Lung (tissue), 12 donors: Measurements from ENCODE around the gene CGGBP1. TPM values are rescaled to one million over a fixed set of nuclear protein-coding genes. Genes with fewer than 3 reads are reported as not detected.

Experiments used
- ATAC-seq: fragments of 200-7000 bp; cut with Tn5 transposase; one replicate; pipeline ENCODE4 v1.9.1; 2020; ENCODE audit warnings: moderate number of reproducible peaks; ENCODE audit not compliant: insufficient read depth, low FRiP score
- DNase-seq, 3 donors: peaks; one replicate each; pipeline ENCODE4 v3.0.0-alpha.2; 2013 to 2017
- H3K27ac ChIP-seq, 2 donors: one replicate each; pipeline ENCODE4 v1.5.1; 2013; ENCODE audit warnings: mild to moderate bottlenecking in 2 of 2, moderate library complexity in 2 of 2, control low read depth in 1 of 2, inconsistent platforms in 1 of 2, low read depth in 1 of 2, low read length in 1 of 2
- H3K27me3 ChIP-seq, 3 donors: one replicate each; pipeline ENCODE4 v1.5.1; 2013; ENCODE audit warnings: low read length in 2 of 3; ENCODE audit not compliant: control insufficient read depth in 3 of 3, insufficient read depth in 3 of 3
- H3K36me3 ChIP-seq, 4 donors: one replicate each; pipeline ENCODE4 v1.5.1; 2013; ENCODE audit warnings: low read length in 4 of 4, mild to moderate bottlenecking in 1 of 4, moderate library complexity in 1 of 4; ENCODE audit not compliant: control insufficient read depth in 4 of 4, insufficient read depth in 4 of 4
- H3K4me1 ChIP-seq, 5 donors: one replicate each; pipeline ENCODE4 v1.5.1; 2013; ENCODE audit warnings: low read length in 5 of 5, mild to moderate bottlenecking in 2 of 5, moderate library complexity in 1 of 5; ENCODE audit not compliant: control insufficient read depth in 5 of 5, insufficient read depth in 5 of 5
- H3K4me3 ChIP-seq: one replicate; pipeline ENCODE4 v1.5.1; 2013; ENCODE audit warnings: mild to moderate bottlenecking, control low read depth, moderate library complexity
- H3K9ac ChIP-seq, 2 donors: one replicate each; pipeline ENCODE4 v1.5.1; 2013; ENCODE audit warnings: low read length in 2 of 2, control low read depth in 1 of 2; ENCODE audit not compliant: insufficient read depth in 1 of 2
- H3K9me3 ChIP-seq, 4 donors: one replicate each; pipeline ENCODE4 v1.5.1; 2013; ENCODE audit warnings: low read length in 3 of 4, mild to moderate bottlenecking in 1 of 4, moderate library complexity in 1 of 4; ENCODE audit not compliant: control insufficient read depth in 4 of 4, insufficient read depth in 3 of 4
- WGBS, 2 donors: extraction: QIAGEN DNeasy Blood & Tissue Kit; methylation state at CpG; one replicate each; pipeline ENCODE4 v1.1.7; 2013; 5-methylcytosine and 5-hydroxymethylcytosine counted together
- polyA plus RNA-seq, 2 donors: library from polyadenylated mRNA; stranded (reverse); fragments of 200-250 nt; gene quantifications; one replicate each; pipeline ENCODE4 v1.2.1, GENCODE V29; 2013
- total RNA-seq, 2 donors: library from RNA; depleted of rRNA in 1 of 2; stranded (reverse); fragments of >200 nt in 1 of 2; gene quantifications; one replicate each; pipeline ENCODE4 v1.2.1, GENCODE V29; 2014 to 2021
- TF ChIP-seq, protein P1 (sequence below): IDR thresholded peaks from 2 replicates; pipeline ENCODE4 v1.5.1; 2012; ENCODE audit warnings: mild to moderate bottlenecking; ENCODE audit errors: control extremely low read depth, extremely low read depth
- donor health status: control.
- donor health status: control.
- donor health status: Bipolar disorder and iron deficiency.
- donor health status: healthy.
- donor health status: DM: yes; HTN: yes; CAD: no.

Gene CGGBP1
- total and polyA plus RNA-seq, 4 donors = 34.2 to 101 (median 46.1) TPM

- H3K9me3 ChIP-seq = no peaks in the 10 kb centered on the region
- peaks cover 0 to 3% (median 0%) of the 10 kb centered on the region in 5 donors for H3K4me1 ChIP-seq
- WGBS, 2 donors = 76 to 85% methylated on average over 1 of the region's 1 CpG
- peak in 1 of 3 donors; percentile 3 for DNase-seq
- no peak overlapping the region for H3K9ac ChIP-seq
- TF ChIP-seq, protein P1, sequence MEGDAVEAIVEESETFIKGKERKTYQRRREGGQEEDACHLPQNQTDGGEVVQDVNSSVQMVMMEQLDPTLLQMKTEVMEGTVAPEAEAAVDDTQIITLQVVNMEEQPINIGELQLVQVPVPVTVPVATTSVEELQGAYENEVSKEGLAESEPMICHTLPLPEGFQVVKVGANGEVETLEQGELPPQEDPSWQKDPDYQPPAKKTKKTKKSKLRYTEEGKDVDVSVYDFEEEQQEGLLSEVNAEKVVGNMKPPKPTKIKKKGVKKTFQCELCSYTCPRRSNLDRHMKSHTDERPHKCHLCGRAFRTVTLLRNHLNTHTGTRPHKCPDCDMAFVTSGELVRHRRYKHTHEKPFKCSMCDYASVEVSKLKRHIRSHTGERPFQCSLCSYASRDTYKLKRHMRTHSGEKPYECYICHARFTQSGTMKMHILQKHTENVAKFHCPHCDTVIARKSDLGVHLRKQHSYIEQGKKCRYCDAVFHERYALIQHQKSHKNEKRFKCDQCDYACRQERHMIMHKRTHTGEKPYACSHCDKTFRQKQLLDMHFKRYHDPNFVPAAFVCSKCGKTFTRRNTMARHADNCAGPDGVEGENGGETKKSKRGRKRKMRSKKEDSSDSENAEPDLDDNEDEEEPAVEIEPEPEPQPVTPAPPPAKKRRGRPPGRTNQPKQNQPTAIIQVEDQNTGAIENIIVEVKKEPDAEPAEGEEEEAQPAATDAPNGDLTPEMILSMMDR = no peak
- H3K4me3 ChIP-seq = no peak overlapping the region
- no peaks in the 10 kb centered on the region for H3K27me3 ChIP-seq
- no peak for ATAC-seq
- H3K36me3 ChIP-seq = peaks cover 0 to 8% (median 3%) of the 10 kb centered on the region in 4 donors
- H3K27ac ChIP-seq = no peak overlapping the region
These were observed 34.5 kb upstream of the CGGBP1 start for GRCh38 chr3:88093266-88093665.

- H3K9me3 ChIP-seq = no peaks in the 10 kb centered on the region
- no peak for DNase-seq
- TF ChIP-seq, protein P1 = no peak
- no peaks in the 10 kb centered on the region for H3K27me3 ChIP-seq
- peaks cover 0 to 3% (median 0%) of the 10 kb centered on the region in 5 donors for H3K4me1 ChIP-seq
- peak; percentile 34 for ATAC-seq
- peaks cover 0 to 13% (median 6%) of the 10 kb centered on the region in 4 donors for H3K36me3 ChIP-seq
- H3K4me3 ChIP-seq = no peak overlapping the region
- no peak overlapping the region for H3K9ac ChIP-seq
- H3K27ac ChIP-seq = no peak overlapping the region
These were observed 33.5 kb upstream of the CGGBP1 start for GRCh38 chr3:88092270-88092669.

GRCh38 chr3:88090681-88091080 is 31.9 kb upstream of the CGGBP1 start:
- TF ChIP-seq, protein P1 = no peak
- no peaks in the 10 kb centered on the region for H3K27me3 ChIP-seq

GRCh38 chr3:88084097-88084501 is 25.3 kb upstream of the CGGBP1 start:
- H3K27ac ChIP-seq = no peak overlapping the region
- H3K27me3 ChIP-seq = no peaks in the 10 kb centered on the region
- 97 to 99% methylated on average over 2 of the region's 2 CpGs for WGBS, 2 donors
- H3K9me3 ChIP-seq = peaks cover 0 to 1% (median 0%) of the 10 kb centered on the region in 4 donors
- DNase-seq (no peak), ATAC-seq (no peak)
- peaks cover 0 to 17% (median 8%) of the 10 kb centered on the region in 4 donors for H3K36me3 ChIP-seq
- TF ChIP-seq, protein P1 = no peak
- H3K4me3 ChIP-seq = no peak overlapping the region
- H3K4me1 ChIP-seq = peaks cover 0 to 14% (median 0%) of the 10 kb centered on the region in 5 donors
- H3K9ac ChIP-seq = no peak overlapping the region

More at GRCh38 chr3:88090681-88091080, 31.9 kb upstream of the CGGBP1 start:
- no peak overlapping the region for H3K9ac ChIP-seq
- no peak overlapping the region for H3K4me3 ChIP-seq
- H3K36me3 ChIP-seq = peaks cover 0 to 20% (median 6%) of the 10 kb centered on the region in 4 donors
- peaks cover 0 to 3% (median 0%) of the 10 kb centered on the region in 5 donors for H3K4me1 ChIP-seq
- 79 to 84% methylated on average over 4 of the region's 4 CpGs for WGBS, 2 donors
- no peaks in the 10 kb centered on the region for H3K9me3 ChIP-seq
- no peak for ATAC-seq
- H3K27ac ChIP-seq = no peak overlapping the region
- DNase-seq = no peak
